HCT116 (cell line): ENCODE results near the gene MKRN3. TPM values are rescaled to one million over a fixed set of nuclear protein-coding genes. Genes with fewer than 3 reads are reported as not detected.

Experiments used
- ATAC-seq: fragments of 200-7000 bp; cut with Tn5 transposase; 2 replicates; pipeline ENCODE4 v1.9.1; 2020; ENCODE audit warnings: mild to moderate bottlenecking, moderate library complexity
- BruUV-seq: library from RNA; stranded (reverse); fragments of 400-500 nt; replicated peaks from 2 replicates; lab custom pipeline; 2021; lab: Mats Ljungman, UMichigan
- CTCF ChIA-PET: fragments of 300-600 bp; sonication (Branson Sonifier 250); formaldehyde crosslinking; loops from one replicate; lab custom pipeline; 2021; ENCODE audit warnings: antibody characterized with exemption; lab: Charles Lee
- POLR2A ChIA-PET: fragments of 300-600, 350-600 bp; sonication (Branson Sonifier 250); formaldehyde crosslinking; loops from one replicate; lab custom pipeline; 2021; ENCODE audit warnings: antibody characterized with exemption; lab: Charles Lee
- RAD21 ChIA-PET, 2 experiments: fragments of 300-600 bp; sonication (Branson Sonifier 250); formaldehyde crosslinking; loops; one replicate each; lab custom pipeline; 2023; ENCODE audit warnings: low total read pairs in 2 of 2; ENCODE audit not compliant: uncharacterized antibody in 2 of 2, unreplicated experiment in 2 of 2, low non-redundant PET in 1 of 2; lab: Charles Lee
- DNase-seq: peaks from one replicate; pipeline ENCODE4 v3.0.0-alpha.2; 2010; ENCODE audit warnings: low read depth, low spot score
- H2AFZ ChIP-seq: fragments of 200-600 bp; shearing (Covaris generic), sonication (generic); 2 replicates; pipeline ENCODE4 v1.6.1; 2017; ENCODE audit warnings: low read depth, mixed run types, mixed read lengths, antibody characterized with exemption, low read length; ENCODE audit not compliant: poor library complexity, severe bottlenecking
- H3K27ac ChIP-seq: 2 replicates; pipeline ENCODE4 v1.5.1; 2012; ENCODE audit warnings: low read depth, low read length
- H3K27me3 ChIP-seq: fragments of 200-600 bp; sonication (generic); 2 replicates; pipeline ENCODE4 v1.6.1; 2016; ENCODE audit warnings: mixed run types, low read length, mixed read lengths; ENCODE audit not compliant: insufficient read depth
- H3K36me3 ChIP-seq, 2 experiments: fragments of 200-500 bp in 1 of 2; fragments of 200-600 bp in 1 of 2; sonication (Bioruptor generic) in 1 of 2; sonication (generic) in 1 of 2; 2 replicates each; pipeline versions ENCODE4 v1.5.1 to v1.6.1; 2014 to 2016; ENCODE audit warnings: low read length in 2 of 2, inconsistent platforms in 1 of 2, mixed read lengths in 1 of 2, mixed run types in 1 of 2; ENCODE audit not compliant: insufficient read depth in 2 of 2, control insufficient read depth in 1 of 2
- H3K4me1 ChIP-seq, 2 experiments: fragments of 200-600 bp in 1 of 2; sonication (generic) in 1 of 2; 2 replicates each; pipeline versions ENCODE4 v1.5.1 to v1.6.1; 2012 to 2017; ENCODE audit warnings: low read length in 2 of 2, inconsistent platforms in 1 of 2, mild to moderate bottlenecking in 1 of 2, mixed read lengths in 1 of 2, mixed run types in 1 of 2, moderate library complexity in 1 of 2; ENCODE audit not compliant: insufficient read depth in 2 of 2, control insufficient read depth in 1 of 2
- H3K4me2 ChIP-seq: fragments of 200-600 bp; sonication (generic); 2 replicates; pipeline ENCODE4 v1.6.1; 2017; ENCODE audit warnings: mixed run types, low read length, mixed read lengths
- H3K4me3 ChIP-seq, 2 experiments: fragments of 200-600 bp in 1 of 2; sonication (generic) in 1 of 2; replicated peaks in 1 of 2; 2 replicates each; pipeline ENCODE4 v1.5.1; 2011 to 2016; ENCODE audit warnings: low read length in 2 of 2, control low read depth in 1 of 2, low read depth in 1 of 2, mild to moderate bottlenecking in 1 of 2, mixed read lengths in 1 of 2, mixed run types in 1 of 2
- H3K79me2 ChIP-seq: fragments of 200-600 bp; sonication (generic); 2 replicates; pipeline ENCODE4 v1.6.1; 2017; ENCODE audit warnings: mild to moderate bottlenecking, mixed run types, low read length, moderate library complexity, mixed read lengths; ENCODE audit not compliant: insufficient read depth
- H3K9ac ChIP-seq: fragments of 200-600 bp; sonication (generic); 2 replicates; pipeline ENCODE4 v1.6.1; 2016; ENCODE audit warnings: low read length, mixed read lengths
- H3K9me2 ChIP-seq: fragments of 200-600 bp; sonication (generic), shearing (Covaris generic); 2 replicates; pipeline ENCODE4 v1.6.1; 2017; ENCODE audit warnings: mixed run types, mild to moderate bottlenecking, moderate library complexity; ENCODE audit not compliant: insufficient read depth
- H3K9me3 ChIP-seq, 2 experiments: fragments of 200-500 bp in 1 of 2; fragments of 200-600 bp in 1 of 2; sonication (Bioruptor generic) in 1 of 2; sonication (generic) in 1 of 2; 2 replicates each; pipeline ENCODE4 v1.6.1; 2014 to 2017; ENCODE audit warnings: low read length in 2 of 2, mixed read lengths in 2 of 2, inconsistent platforms in 1 of 2, low read depth in 1 of 2, mild to moderate bottlenecking in 1 of 2, mixed run types in 1 of 2, moderate library complexity in 1 of 2; ENCODE audit not compliant: control insufficient read depth in 1 of 2, insufficient read depth in 1 of 2
- H4K20me1 ChIP-seq: fragments of 200-600 bp; sonication (generic), shearing (Covaris generic); 2 replicates; pipeline ENCODE4 v1.6.1; 2017; ENCODE audit warnings: mixed run types, mild to moderate bottlenecking, moderate library complexity; ENCODE audit not compliant: insufficient read depth
- CBX3 ChIP-seq: IDR thresholded peaks from 2 replicates; pipeline ENCODE4 v1.6.1; 2012; ENCODE audit warnings: low read depth
- CEBPB ChIP-seq: IDR thresholded peaks from 2 replicates; pipeline ENCODE4 v1.6.1; 2012; ENCODE audit warnings: low read depth
- CTCF ChIP-seq, 3 experiments: fragments of 200-600 bp in 1 of 3; sonication (generic) in 1 of 3; IDR thresholded peaks in 2 of 3; conservative IDR thresholded peaks in 1 of 3; 2 replicates each; pipeline ENCODE4 v1.5.1; 2012 to 2017; ENCODE audit warnings: low read depth in 2 of 3, low read length in 2 of 3, antibody characterized with exemption in 1 of 3, borderline replicate concordance in 1 of 3, control low read depth in 1 of 3, mild to moderate bottlenecking in 1 of 3, mixed read lengths in 1 of 3, mixed run types in 1 of 3, moderate library complexity in 1 of 3; ENCODE audit not compliant: insufficient read depth in 1 of 3
- ELF1 ChIP-seq: IDR thresholded peaks from 2 replicates; pipeline ENCODE4 v1.6.1; 2012; ENCODE audit warnings: low read depth, borderline replicate concordance
- EZH2 ChIP-seq: fragments of 200-600 bp; sonication (generic); IDR thresholded peaks from 2 replicates; pipeline ENCODE4 v1.6.1; 2017; ENCODE audit warnings: antibody characterized with exemption, mixed run types
- EZH2phosphoT487 ChIP-seq: fragments of 200-600 bp; IDR thresholded peaks from 2 replicates; pipeline ENCODE4 v1.6.1; 2018; ENCODE audit warnings: antibody characterized with exemption, borderline replicate concordance
- FOSL1 ChIP-seq: IDR thresholded peaks from 2 replicates; pipeline ENCODE4 v1.6.1; 2012; ENCODE audit warnings: low read depth
- JUND ChIP-seq: IDR thresholded peaks from 2 replicates; pipeline ENCODE4 v1.6.1; 2012
- MAX ChIP-seq: IDR thresholded peaks from 2 replicates; pipeline ENCODE4 v1.6.1; 2012
- POLR2A ChIP-seq: IDR thresholded peaks from 2 replicates; pipeline ENCODE4 v1.7.0; 2011; ENCODE audit warnings: borderline replicate concordance; ENCODE audit not compliant: insufficient read depth, insufficient read length; ENCODE audit errors: extremely low read depth
- POLR2AphosphoS5 ChIP-seq: IDR thresholded peaks from 2 replicates; pipeline ENCODE4 v1.6.1; 2011; ENCODE audit warnings: mild to moderate bottlenecking, low read depth, low read length, moderate library complexity
- RAD21 ChIP-seq: IDR thresholded peaks from 2 replicates; pipeline ENCODE4 v1.6.1; 2012; ENCODE audit warnings: low read depth, mild to moderate bottlenecking
- SIN3A ChIP-seq: IDR thresholded peaks from 2 replicates; pipeline ENCODE4 v1.6.1; 2012; ENCODE audit warnings: low read depth
- SP1 ChIP-seq: IDR thresholded peaks from 2 replicates; pipeline ENCODE4 v1.6.1; 2012; ENCODE audit warnings: low read depth
- SRF ChIP-seq: IDR thresholded peaks from 2 replicates; pipeline ENCODE4 v1.6.1; 2012; ENCODE audit warnings: low read depth
- TCF7L2 ChIP-seq: IDR thresholded peaks from 2 replicates; pipeline ENCODE4 v1.7.0; 2011; ENCODE audit warnings: borderline replicate concordance, inconsistent platforms; ENCODE audit not compliant: insufficient read depth, insufficient read length; ENCODE audit errors: extremely low read depth
- YY1 ChIP-seq: IDR thresholded peaks from 2 replicates; pipeline ENCODE4 v1.6.1; 2011; ENCODE audit warnings: low read length, low read depth, moderate library complexity, mild to moderate bottlenecking; ENCODE audit not compliant: insufficient replicate concordance; ENCODE audit errors: extremely low read depth
- ZBTB33 ChIP-seq: IDR thresholded peaks from 2 replicates; pipeline ENCODE4 v1.6.1; 2011; ENCODE audit warnings: mild to moderate bottlenecking, low read length, moderate library complexity; ENCODE audit not compliant: insufficient replicate concordance; ENCODE audit errors: extremely low read depth
- ZFX ChIP-seq: fragments of 450-650 bp; IDR thresholded peaks from 2 replicates; pipeline ENCODE4 v1.6.1; 2017
- intact Hi-C: fragments of 100-400 bp; cut with micrococcal nuclease; formaldehyde crosslinking; loops from 2 replicates; pipeline ENCODE4 v1.10.0; 2022
- total RNA-seq: library from RNA; stranded (reverse); gene quantifications from one replicate; pipeline ENCODE4 v1.2.1, GENCODE V29; 2021; ENCODE audit not compliant: unreplicated experiment

The MKRN3 gene
- total RNA-seq, 1 experiment from 2014 or later, result 10.1 TPM

DNA sequence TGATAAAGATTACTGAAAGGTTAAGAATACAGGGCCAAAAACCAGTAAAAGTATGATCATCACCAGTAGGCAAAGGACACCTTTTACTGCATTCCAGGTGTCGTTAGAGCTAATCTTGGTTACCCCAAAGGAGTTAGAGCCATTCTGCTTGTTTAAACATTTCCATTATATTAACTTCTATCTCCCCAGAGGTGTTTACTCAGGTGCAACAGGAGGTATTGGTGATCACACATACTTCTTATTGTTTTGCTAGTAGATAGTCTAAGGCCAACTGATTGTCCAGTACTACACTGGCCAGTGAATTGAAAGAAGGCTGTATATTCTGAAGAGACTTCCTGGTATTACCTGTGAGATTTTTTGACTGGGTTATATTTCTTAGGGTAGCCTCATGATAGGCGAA lies 22.8 kb downstream of the MKRN3 start:
- BruUV-seq, result no TSS peak
- Histone ChIP-seq H3K4me1 (no peaks in the 10 kb centered on the region), H3K27ac (no peak overlapping the region), H3K9ac (no peak overlapping the region), H3K9me2 (no peaks in the 10 kb centered on the region), H4K20me1 (no peaks in the 10 kb centered on the region), H3K36me3 (no peaks in the 10 kb centered on the region), H3K9me3 (no peaks in the 10 kb centered on the region), H2AFZ (no peak overlapping the region), H3K27me3 (no peaks in the 10 kb centered on the region; the same call in 1 of the 2 replicates), H3K4me2 (no peak overlapping the region), H3K4me3 (no peak overlapping the region), H3K79me2 (no peaks in the 10 kb centered on the region)
- TF ChIP-seq YY1 (no peak), RAD21 (no peak), POLR2A (no peak), CBX3 (no peak), SRF (no peak), ELF1 (no peak), SP1 (no peak), FOSL1 (no peak), TCF7L2 (no peak), CEBPB (no peak), JUND (no peak), SIN3A (no peak), POLR2AphosphoS5 (no peak)
- POLR2A ChIA-PET, result no interaction called here
- intact Hi-C loops, result no loop called here
- DNase-seq, result no peak
- ATAC-seq, result no peak
- RAD21 ChIA-PET, result no interaction called here
- CTCF ChIA-PET, result no interaction called here

- Histone ChIP-seq H4K20me1 (no peaks in the 10 kb centered on the region), H3K4me2 (no peak overlapping the region), H2AFZ (no peak overlapping the region), H3K79me2 (no peaks in the 10 kb centered on the region), H3K27me3 (no peaks in the 10 kb centered on the region; the same call in 1 of the 2 replicates), H3K9me2 (no peaks in the 10 kb centered on the region), H3K4me3 (no peak overlapping the region), H3K4me1 (no peaks in the 10 kb centered on the region), H3K9ac (no peak overlapping the region), H3K9me3 (no peaks in the 10 kb centered on the region), H3K27ac (no peak overlapping the region), H3K36me3 (no peaks in the 10 kb centered on the region)
- ATAC-seq, result no peak
- ChIA-PET CTCF (no interaction called here), POLR2A (no interaction called here), RAD21 (no interaction called here)
- intact Hi-C loops, result no loop called here
- no TSS peak for BruUV-seq
- no peak for DNase-seq
- TF ChIP-seq TCF7L2 (no peak), CTCF (IDR thresholded peaks at IDR 0.05 in 2 of 3, conservative IDR thresholded peaks at IDR 0.05 in 1 of 3; ENCODE audit: borderline replicate concordance in 1 of 3, insufficient read depth in 1 of 3, low read depth in 2 of 3, low read length in 2 of 3) (no peak), FOSL1 (no peak), POLR2AphosphoS5 (no peak), EZH2phosphoT487 (no peak), SRF (no peak), MAX (no peak), ZFX (no peak), EZH2 (no peak), ZBTB33 (no peak)
Measured at GRCh38 chr15:23589012-23589411, 23.5 kb downstream of the MKRN3 start.
